ENCODE data around the gene ARID2.

ARID2 gene

GRCh38 chr12:45944771-45945170, 215.3 kb downstream of the ARID2 start:
- DNase-seq, result no peak

GRCh38 chr12:45946435-45946834, 216.9 kb downstream of the ARID2 start:
- DNase-seq, result no peak

GRCh38 chr12:45948546-45948945, 219.0 kb downstream of the ARID2 start:
- no peak for DNase-seq

Measured in CD4-positive, alpha-beta T cell treated with Interleukin-15 for 1 hour (primary cell).